Measurements from ENCODE around the gene CCSER1. TPM values are rescaled to one million over a fixed set of nuclear protein-coding genes. Genes with fewer than 3 reads are reported as not detected.

The CCSER1 gene
- total and polyA plus RNA-seq, 2 of the 8 experiments (the other 6 are each of a cell fraction or from before 2014, with no cell fraction given): 0.26 to 0.84 TPM

DNA sequence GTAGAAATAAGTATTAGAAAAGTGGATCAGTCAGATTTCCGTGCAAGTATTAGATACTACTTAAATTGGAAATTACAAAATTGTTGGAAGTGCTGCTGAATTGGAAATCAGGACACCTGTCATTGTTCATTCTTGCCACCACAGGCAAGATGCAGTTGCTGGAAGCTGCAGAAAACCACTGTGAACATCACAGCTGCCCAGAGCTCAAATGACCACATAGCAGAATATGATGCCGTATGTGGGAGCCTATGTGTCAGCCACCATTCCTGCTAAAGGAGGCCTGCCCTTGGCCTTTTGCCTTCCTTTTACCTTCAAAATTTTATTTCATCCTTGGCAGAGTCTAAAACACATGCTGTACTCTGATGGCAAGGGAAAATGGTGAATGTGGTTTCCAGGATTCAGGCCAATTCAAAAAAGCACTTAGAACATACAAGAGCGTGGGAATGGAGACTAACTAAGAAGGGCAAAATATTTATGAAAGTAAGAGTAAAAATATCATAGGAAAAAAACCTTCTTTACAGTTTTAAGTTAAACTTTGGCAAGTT, 1171.0 kb downstream of the CCSER1 start:
- H3K27me3 ChIP-seq (replicated peaks in 1 of 4; ENCODE audit: control insufficient read depth in 3 of 4, extremely low read depth in 1 of 4, insufficient read depth in 3 of 4, low read length in 3 of 4): no peaks in the 10 kb centered on the region
- no peak overlapping the region for H2AK5ac ChIP-seq (ENCODE audit: low read depth, low read length)
- H4K5ac ChIP-seq (ENCODE audit: insufficient read length, low read depth, low read length): no peak overlapping the region
- H2BK12ac ChIP-seq (ENCODE audit: low read depth, low read length): no peak overlapping the region
- no peaks in the 10 kb centered on the region for H3K9me3 ChIP-seq (ENCODE audit: insufficient read depth in 2 of 2, low read depth in 1 of 2, low read length in 1 of 2)
- no peaks in the 10 kb centered on the region for H3K4me1 ChIP-seq (replicated peaks in 1 of 4; ENCODE audit: control insufficient read depth in 3 of 4, insufficient read depth in 4 of 4, low read length in 3 of 4)
- no peak overlapping the region for H2BK120ac ChIP-seq (replicated peaks; ENCODE audit: low read depth, low read length)
- H3K79me1 ChIP-seq (ENCODE audit: low read depth, low read length): no peaks in the 10 kb centered on the region
- POLR2A ChIA-PET (ENCODE audit: partially characterized antibody): no interaction called here
- H3K36me3 ChIP-seq (ENCODE audit: control insufficient read depth in 2 of 4, insufficient read depth in 4 of 4, low read length in 3 of 4): no peaks in the 10 kb centered on the region
- H3K23me2 ChIP-seq (ENCODE audit: low read depth, low read length): no peaks in the 10 kb centered on the region; the same call in 1 of the 2 replicates
- H2BK5ac ChIP-seq (ENCODE audit: low read depth, low read length): no peak overlapping the region
- WGBS, 2 experiments (ENCODE audit: extremely low coverage in 1 of 2, insufficient coverage in 1 of 2, insufficient read length in 1 of 2, insufficient replicate concordance in 2 of 2, low coverage in 1 of 2, low lambda C conversion rate in 2 of 2, missing lambda C conversion rate in 1 of 2): 96% methylated on average over 3 of the region's 3 CpGs; no CpG with 5 or more reads in 1 of the 2 experiments
- H3K56ac ChIP-seq (replicated peaks; ENCODE audit: insufficient read length, low read depth, low read length): no peak overlapping the region
- H2AFZ ChIP-seq (ENCODE audit: low read length): no peak overlapping the region
- no peak overlapping the region for H2BK15ac ChIP-seq (ENCODE audit: low read length)
- H3K27ac ChIP-seq (ENCODE audit: low read depth, low read length): no peak overlapping the region
- no peak overlapping the region for H3K4me3 ChIP-seq (ENCODE audit: extremely low read depth in 1 of 4, insufficient read depth in 2 of 4, low read depth in 3 of 4, low read length in 4 of 4)
- no peak overlapping the region for H3K14ac ChIP-seq (ENCODE audit: insufficient read length)
- no peak overlapping the region for H3K4ac ChIP-seq (replicated peaks; ENCODE audit: insufficient read length, low read depth, low read length)
- no peak overlapping the region for H3K9ac ChIP-seq (replicated peaks in 1 of 4; ENCODE audit: extremely low read depth in 1 of 4, low read depth in 3 of 4, low read length in 3 of 4)
- no peaks in the 10 kb centered on the region for H3K79me2 ChIP-seq (ENCODE audit: control insufficient read depth in 1 of 2, insufficient read depth in 2 of 2, low read length in 2 of 2)
- no peak overlapping the region for H3K4me2 ChIP-seq (ENCODE audit: insufficient read depth in 1 of 2, low read depth in 2 of 2, low read length in 2 of 2)
- no peak overlapping the region for H4K8ac ChIP-seq (ENCODE audit: extremely low read depth, insufficient read depth, low read length)
- CTCF ChIA-PET (ENCODE audit: partially characterized antibody): no interaction called here
- H3K18ac ChIP-seq (ENCODE audit: extremely low read depth, low read length): no peak overlapping the region
- no peak overlapping the region for H2BK20ac ChIP-seq (ENCODE audit: low read length)
- no peaks in the 10 kb centered on the region for H4K20me1 ChIP-seq (replicated peaks in 1 of 2; ENCODE audit: control insufficient read depth in 1 of 2, insufficient read depth in 2 of 2, low read length in 2 of 2)
- no peak for FAIRE-seq
- H4K91ac ChIP-seq (replicated peaks; ENCODE audit: insufficient read length, low read length): no peak overlapping the region
- DNase-seq (ENCODE audit: low read depth in 1 of 2, low spot score in 2 of 2): no peak
- no peak overlapping the region for H3K23ac ChIP-seq (ENCODE audit: insufficient read length)
- TF ChIP-seq CHD2 (IDR thresholded peaks at IDR 0.05; ENCODE audit: low read length): no peak
- no peak for TF ChIP-seq NANOG (IDR thresholded peaks at IDR 0.05; ENCODE audit: insufficient read depth, low read depth, low read length, poor library complexity, severe bottlenecking)
- TF ChIP-seq HDAC6 (IDR thresholded peaks at IDR 0.05; ENCODE audit: low read depth, low read length): no peak
- no peak for TF ChIP-seq TCF12 (IDR thresholded peaks at IDR 0.05; ENCODE audit: low read depth, low read length)
- no peak for TF ChIP-seq BCL11A (IDR thresholded peaks at IDR 0.05; ENCODE audit: low read depth in 2 of 2, low read length in 2 of 2)
- no peak for TF ChIP-seq CREB1 (IDR thresholded peaks at IDR 0.05)
- no peak for TF ChIP-seq CEBPB (IDR thresholded peaks at IDR 0.05; ENCODE audit: low read depth, low read length)
- no peak for TF ChIP-seq TAF7 (optimal IDR thresholded peaks at IDR 0.05; ENCODE audit: borderline replicate concordance, low read depth, low read length)
- no peak for TF ChIP-seq CHD1 (IDR thresholded peaks at IDR 0.05; ENCODE audit: low read depth, low read length)
- no peak for TF ChIP-seq SIN3A (conservative IDR thresholded peaks at IDR 0.05 in 1 of 2, IDR thresholded peaks at IDR 0.05 in 1 of 2; ENCODE audit: low read depth in 1 of 2, low read length in 2 of 2)
- no peak for TF ChIP-seq KDM4A (IDR thresholded peaks at IDR 0.05; ENCODE audit: low read depth, low read length, severe bottlenecking)
- no peak for TF ChIP-seq RFX5 (IDR thresholded peaks at IDR 0.05; ENCODE audit: borderline replicate concordance, low read depth, low read length)
- TF ChIP-seq CTBP2 (IDR thresholded peaks at IDR 0.05; ENCODE audit: borderline replicate concordance, insufficient read depth, insufficient read length, low read length): no peak
